Stimulated activated CD8-positive, alpha-beta memory T cell treated with anti-CD3 and anti-CD28 coated beads, Interleukin-12 subunit alpha, Interleukin-12 subunit beta, amount 100 ng/mL, for 24 hours (primary cell): ENCODE results near the gene LRRC32.

Source experiments
- DNase-seq: peaks from one replicate; pipeline ENCODE4 v3.0.0-alpha.2; 2020; ENCODE audit errors: extremely low read depth

The LRRC32 gene

DNA sequence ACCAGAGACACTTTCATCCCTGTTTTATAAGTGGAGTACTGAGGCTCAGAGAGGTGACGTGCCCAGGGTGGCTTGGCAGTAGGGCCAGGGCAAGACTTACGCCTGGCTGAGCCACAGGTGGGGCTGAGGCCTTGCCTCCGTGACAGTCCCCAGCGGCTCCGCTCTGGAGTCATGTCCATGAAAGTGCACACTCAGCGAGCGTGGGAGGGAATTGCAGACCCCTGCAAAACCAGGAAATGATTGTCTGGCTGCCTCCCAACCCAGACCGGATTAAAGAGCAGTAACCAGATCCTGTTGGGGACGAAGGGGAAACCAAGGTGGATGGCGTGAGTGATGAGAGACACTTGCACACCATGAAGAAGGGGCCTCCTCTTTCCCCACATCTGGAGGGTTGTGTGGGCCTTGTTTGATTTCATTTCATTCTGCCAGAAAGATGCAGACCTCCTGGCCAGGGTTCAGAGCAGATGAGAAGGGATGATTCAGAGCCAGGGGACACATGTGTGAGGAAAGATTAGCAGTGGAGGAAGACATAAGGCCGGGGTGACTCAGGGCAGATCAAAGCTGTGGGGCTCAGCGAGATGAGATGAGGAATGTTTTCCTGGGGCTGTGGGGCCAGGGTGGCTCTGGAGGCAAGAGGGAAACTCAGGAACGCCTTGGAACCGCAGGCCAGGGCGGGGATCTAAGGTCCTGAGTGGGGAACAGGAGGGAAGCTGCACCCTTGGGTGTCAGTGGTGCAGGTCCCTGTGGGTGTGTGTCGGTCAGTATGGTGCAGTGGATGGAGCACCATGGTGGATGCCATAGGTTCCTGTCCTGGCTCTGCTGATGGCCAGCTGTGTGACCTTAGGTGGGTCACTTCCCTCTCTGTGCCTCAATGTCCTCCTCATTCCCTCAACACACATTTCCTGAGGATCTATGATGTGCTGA lies 29.9 kb upstream of the LRRC32 start:
- no peak for DNase-seq

DNA sequence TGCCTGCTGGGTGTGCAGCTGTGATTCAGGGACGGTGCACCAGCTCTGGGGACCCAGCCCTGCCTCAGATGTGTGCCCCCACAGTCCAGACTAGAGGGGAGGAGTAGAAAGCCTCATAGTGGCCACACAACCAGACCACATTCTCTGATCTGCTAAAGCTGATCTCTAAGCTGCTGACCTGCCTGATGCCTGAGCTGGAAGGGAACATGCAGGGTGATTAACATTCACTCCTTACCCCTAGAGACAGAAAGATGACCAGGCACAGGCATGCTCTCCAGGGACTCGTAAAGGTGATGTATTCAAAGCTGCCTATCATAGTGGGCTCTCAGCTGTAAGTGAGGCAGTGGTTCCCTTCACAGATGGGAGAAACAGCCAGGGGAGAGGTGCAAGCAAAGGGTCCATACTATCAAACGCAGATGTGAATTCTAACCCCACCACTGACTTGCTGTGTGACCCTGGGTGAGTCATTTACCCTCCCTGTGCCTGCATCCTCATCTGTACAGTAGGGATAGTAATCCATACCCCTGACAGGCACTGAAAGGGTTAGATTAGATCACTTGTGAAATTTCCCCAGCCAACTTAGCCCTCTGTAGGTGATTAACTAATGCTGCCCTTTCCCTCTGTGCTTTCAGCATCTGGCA lies 29.0 kb upstream of the LRRC32 start:
- no peak for DNase-seq

DNA sequence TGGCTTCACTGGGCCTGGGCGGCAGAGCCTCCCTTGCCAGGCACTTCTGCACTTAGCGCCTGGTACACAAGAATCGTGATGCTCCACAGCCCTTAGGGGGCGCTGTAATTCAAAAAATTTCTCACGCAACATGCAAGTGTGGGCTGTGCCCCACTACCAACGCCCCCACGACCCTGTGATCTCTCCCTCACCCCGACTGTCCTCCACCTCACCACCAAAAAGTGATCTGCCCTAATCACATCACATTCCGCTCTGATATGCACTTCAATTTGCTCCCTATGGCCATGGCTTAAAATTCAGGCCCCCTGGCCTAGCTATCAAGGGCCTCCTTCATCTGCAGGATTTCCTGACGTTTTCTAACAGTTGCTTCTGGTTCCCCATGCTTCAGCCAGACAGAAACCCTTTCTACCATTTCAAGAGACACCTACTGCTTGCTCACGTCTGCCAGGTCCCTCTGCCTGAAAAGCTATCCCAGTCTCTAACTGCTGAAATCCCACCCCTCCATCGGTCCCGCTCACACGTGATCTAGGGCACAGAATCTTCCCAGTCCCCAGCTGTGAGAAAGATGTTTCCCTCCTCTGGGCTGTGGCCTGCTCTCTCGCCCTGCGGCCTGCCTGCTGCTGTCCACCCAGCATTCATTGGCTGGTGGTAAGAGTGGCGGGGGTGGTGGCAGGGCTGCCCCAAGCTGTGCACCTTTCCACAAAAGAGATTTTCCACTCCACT lies 27.9 kb upstream of the LRRC32 start:
- DNase-seq: no peak

DNA sequence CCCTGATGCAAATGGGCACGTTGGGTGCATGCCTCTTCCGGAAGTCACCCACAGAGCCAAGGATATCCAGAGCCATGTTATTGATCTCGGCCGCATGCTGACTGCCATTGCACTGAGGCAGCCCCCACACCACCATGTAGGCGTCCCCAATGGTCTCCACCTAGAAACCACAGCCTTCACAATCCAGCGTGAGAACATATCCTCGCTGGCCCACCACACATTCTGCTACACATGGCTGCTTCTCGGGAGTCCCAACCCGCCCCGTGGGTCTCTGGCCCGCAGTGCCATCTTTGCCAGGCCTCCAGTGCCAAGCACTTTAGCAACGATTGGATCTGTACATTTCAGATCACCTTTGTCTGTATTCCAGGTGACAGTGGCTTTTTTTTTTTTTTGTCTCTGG lies 26.2 kb upstream of the LRRC32 start:
- DNase-seq: no peak

DNA sequence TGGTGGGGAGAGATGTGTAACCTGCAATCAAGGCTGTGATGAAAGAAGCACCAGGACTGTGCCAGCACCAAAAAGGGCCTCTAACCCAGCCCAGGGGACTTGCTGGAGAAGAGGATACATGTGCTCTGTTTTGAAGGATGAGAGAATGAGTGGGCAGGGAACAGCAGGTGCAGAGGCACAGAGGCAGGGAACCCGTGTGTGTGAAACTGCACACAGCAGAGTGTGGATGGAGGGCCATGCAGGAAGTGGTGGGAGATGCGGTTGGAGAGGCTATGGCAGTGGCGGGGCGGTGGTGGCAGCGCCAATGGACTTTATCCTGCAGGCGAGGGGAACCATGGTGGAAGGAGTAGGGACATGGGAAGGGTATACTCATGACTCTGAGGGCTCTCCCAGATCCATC lies 25.2 kb upstream of the LRRC32 start:
- DNase-seq: no peak

DNA sequence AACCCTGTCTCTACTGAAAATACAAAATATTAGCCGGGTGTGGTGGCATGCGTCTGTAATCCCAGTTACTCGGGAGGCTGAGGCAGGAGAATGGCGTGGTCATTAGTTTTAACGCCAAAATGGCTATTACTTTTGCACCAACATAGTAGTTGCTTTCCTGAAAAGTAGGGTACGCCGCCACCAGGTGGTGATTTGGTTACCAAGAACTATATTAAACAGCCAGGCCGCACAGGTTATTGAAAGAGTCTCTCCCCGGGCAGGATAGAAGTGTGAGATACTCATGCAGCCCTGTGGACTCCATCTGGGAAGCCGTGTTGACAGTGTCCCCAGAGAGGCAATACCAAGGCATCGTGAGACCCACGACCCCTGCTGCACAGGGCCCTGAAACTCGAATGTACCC lies 24.6 kb upstream of the LRRC32 start:
- no peak for DNase-seq

DNA sequence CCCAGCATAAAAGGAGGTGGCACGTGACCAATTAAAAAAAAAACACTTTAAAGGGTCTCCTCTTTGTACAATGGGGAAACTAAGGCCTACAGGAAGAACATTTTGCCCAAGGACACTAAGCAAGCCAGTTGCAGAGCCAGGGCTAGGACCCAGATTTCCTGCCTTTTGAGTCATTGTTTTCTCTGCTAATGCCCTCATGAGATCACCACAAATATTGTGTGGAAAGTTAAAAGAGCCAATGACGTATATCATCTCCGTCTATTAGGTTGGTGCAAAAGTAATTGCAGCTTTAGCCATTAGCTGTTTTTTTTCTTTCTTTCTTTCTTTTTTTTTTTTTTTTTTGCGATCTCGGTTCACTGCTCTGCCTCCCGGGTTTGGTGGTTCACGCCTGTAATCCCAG lies 24.1 kb upstream of the LRRC32 start:
- DNase-seq: no peak

DNA sequence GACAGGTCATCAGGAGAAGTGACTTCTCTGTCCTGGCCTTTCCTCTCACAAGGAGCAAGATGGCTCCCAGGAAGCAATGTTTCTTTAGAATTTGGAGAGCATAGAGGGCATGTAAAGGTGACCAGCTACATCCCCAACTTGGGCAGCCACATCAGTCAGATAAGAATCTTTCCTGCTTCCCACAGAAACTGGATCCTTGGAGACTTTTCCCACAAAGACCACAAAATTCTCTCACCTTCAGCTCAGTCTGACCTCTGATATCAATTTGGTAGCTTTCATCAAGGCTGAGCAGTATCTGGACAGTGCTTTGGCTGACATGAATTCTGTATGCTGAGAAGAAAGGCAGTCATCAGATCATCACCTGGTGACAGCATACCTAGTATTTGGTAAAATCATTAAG lies 23.3 kb upstream of the LRRC32 start:
- no peak for DNase-seq

DNA sequence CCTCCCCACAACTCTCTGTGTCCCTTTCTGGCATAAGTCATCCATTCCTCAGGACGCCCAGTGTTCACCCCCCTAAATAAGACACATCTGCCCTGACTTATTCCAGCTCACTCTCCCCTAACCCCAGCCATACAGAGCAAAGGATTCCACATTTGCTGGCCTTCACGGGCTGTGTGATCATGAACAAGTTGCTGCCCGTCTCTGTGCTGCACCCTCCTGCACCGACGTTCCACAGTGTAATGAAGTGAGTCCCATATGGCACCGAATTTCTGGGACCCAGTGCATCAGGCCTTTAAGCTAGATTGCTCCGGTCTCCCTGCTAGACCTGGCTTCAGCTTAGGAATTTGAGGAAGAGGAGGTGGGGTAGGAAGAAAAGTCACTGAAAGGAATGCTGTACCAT lies 22.4 kb upstream of the LRRC32 start:
- no peak for DNase-seq

DNA sequence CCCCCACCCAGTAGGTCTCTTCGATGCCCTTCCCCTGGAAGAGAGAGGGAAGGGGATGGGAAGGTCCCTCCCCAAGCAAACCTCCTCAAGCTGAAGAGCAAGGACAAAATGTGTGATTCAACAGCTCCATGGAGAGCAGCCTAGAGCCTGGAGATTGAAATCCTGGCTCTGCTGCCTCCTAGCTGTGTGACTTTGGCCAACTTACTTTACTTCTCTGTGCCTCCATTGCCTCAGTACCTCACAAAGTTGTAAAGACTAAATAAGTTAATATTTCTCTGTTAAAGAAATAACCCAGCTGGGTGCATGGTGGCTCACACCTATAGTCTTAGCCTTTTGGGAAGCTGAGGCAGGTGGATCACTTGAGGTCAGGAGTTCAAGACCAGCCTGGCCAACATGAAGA lies 21.1 kb upstream of the LRRC32 start:
- no peak for DNase-seq

DNA sequence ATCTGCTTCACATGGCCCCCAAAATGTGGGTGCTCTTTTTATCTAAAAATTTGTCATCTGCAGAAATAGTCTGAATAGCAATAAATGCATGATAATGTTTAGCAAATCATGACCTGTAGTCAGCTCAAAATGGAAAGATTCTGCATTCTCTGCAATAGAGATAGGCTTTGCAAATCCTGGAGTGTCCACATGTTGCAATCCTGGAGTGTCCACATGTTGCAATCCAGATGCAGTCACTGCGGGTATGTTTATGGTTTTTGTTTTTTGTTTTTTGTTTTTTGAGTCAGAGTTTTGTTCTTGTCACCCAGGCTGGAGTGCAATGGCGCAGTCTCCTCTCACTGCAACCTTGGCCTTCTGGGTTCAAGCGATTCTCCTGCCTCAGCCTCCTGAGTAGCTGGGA lies 20.2 kb upstream of the LRRC32 start:
- no peak for DNase-seq

DNA sequence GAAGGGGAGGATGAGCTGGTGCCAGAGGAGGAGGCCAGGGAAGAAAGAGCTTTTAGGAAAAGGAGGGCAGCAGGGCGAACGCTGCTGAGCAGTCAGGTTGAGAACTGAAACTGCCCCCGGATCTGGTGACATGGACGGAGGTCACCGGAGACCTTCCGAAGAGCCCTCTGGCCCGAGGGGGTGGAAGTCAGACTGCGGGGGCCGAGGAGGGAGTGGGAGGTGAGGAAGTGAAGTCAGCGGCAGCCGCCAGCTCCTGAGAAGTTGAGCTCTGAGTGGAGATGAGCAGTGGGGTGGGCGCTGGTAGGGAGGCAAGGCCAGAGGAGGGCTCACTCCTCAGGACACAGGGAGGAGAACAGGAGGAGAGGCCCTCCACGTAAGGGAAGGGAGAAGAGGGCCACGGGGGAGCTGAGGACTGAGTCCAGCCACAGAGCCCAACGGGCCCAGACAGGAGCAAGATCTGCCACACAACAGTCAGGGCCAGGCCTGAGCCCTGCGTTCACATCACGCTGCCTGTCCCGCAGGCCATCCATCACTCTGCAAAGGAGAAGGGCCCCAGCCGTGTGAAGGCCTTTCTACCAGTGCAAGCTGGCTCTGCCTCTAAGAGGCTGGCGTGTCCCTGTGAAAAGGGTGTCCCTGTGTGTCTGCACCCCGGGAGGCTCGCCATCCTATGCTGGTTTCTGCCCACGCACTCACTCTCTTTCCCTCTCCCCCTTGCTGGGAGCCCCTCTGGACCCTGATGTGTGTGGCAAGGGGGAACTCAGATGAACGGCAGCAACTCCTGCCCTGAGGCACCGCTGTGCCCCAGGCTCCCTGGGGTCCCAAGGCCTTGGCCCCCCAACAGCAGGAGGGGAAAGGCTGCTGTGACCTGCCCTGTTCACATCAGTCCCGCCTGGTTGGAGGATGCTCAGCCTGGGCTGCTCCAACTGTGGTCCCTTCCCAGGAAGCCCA lies 19.0 kb upstream of the LRRC32 start:
- no peak for DNase-seq

DNA sequence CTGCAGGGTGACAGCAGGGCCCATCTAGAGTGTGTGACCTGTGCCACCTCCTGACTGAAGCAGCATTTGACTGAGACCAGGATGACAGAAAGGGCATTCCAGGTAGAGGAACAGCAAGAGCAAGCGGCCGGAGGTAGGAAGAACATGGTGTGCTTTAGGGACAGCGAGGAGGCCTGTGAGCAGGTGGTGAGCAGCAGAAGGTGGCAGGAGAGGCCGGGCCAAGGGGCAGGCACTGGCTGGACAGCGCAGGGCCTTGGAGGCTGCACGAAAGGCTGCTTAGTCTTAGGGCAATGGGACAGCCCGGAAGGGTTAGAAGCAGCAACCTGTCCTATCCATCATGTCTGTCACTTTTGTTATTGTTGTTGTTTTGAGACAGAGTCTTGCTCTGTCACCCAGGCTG lies 17.6 kb upstream of the LRRC32 start:
- DNase-seq: no peak

DNA sequence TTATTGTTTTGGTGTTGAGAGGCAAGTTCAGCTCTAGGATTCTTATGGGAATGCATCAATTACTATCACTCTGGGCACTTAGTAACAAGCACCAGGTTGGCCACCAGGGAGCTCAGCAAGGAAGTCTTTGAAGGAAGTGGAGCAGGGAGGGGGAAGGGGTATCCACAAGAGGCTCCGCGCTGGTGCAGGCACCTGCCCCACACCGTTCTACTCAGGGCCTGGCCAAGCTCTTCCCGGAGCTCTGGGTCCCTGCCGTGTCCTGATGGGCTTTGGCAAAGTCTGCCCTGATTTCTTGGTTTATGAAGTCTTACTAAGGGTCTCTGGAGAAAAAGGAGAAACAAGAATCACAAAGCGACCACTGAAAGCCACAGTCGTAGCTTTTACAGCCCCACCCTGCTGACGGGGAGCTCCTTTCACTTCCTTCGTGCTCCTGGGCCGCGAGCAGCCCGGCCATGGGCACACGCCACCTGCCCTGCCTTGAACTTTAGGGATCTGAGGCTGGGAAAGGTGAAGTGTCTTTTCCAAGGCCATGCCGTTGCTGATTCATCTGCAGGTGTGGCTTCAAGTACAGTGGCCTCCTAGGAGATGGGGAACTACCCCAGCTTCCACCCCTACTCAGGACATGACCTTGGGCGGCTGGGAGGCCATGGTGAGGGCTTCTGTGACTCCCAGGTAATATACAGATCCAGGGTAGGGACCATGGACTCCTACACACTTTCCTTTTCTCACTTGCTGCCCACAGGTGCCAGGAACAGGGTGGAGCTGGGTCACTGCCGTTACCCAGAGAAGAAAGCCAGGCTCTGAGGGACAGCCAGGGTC lies 15.9 kb upstream of the LRRC32 start:
- no peak for DNase-seq

DNA sequence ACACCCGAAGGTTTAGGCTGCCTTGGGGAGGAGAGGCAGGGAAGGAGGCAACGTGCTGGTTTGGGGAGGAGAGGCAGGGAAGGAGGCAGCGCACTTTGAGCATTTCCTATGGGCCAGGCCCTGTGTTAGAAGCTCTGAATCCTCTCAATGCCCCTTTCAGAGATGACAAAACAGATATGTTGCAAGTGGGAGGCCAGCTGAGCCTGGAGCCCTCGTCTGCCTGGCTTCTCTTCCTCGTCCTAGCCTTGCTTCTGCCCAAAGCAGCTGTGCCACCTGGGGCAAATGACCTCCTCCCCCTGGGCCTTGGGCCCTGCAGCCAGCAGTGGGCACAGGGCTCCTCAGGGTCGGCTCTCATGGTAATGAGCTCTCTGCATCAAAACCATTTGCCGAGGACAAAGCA lies 15.3 kb upstream of the LRRC32 start:
- no peak for DNase-seq

DNA sequence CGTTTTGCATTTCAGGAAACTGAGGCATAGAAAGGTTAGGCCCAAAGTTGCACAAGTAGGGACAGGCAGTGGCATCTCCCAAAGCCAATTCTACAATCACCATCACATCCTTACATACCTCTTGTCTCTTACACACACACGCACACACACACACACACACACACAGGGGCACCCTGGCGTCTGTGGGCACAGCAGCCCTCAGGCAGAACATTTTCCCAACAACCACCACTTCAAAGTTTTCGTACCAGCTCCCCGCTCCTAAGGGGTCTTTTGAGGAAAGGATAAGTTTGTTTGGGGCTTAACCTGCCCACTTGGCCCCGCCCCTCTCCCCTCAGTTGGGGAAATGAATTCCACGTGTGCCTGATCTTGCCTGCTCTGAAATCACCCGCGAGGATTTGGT lies 14.7 kb upstream of the LRRC32 start:
- DNase-seq: no peak

DNA sequence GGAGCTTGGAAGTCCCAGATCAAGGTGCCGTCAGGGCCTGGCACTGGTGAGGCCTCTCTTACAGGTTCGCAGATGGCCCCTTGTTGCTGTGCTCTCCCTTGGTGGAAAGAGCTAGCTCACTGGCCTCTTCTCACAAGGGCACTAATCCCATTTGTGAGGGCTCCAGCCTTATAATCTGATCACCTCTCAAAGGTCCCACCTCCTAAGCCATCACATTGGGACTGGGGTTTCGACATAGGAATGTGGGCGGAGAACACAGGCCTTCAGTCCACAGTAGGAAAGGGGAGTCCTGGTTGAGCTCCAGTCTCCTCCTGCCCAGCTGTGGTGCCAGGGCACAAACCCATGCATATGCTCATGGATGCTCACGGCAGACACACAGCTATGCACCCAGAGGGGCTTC lies 14.0 kb upstream of the LRRC32 start:
- DNase-seq: no peak

DNA sequence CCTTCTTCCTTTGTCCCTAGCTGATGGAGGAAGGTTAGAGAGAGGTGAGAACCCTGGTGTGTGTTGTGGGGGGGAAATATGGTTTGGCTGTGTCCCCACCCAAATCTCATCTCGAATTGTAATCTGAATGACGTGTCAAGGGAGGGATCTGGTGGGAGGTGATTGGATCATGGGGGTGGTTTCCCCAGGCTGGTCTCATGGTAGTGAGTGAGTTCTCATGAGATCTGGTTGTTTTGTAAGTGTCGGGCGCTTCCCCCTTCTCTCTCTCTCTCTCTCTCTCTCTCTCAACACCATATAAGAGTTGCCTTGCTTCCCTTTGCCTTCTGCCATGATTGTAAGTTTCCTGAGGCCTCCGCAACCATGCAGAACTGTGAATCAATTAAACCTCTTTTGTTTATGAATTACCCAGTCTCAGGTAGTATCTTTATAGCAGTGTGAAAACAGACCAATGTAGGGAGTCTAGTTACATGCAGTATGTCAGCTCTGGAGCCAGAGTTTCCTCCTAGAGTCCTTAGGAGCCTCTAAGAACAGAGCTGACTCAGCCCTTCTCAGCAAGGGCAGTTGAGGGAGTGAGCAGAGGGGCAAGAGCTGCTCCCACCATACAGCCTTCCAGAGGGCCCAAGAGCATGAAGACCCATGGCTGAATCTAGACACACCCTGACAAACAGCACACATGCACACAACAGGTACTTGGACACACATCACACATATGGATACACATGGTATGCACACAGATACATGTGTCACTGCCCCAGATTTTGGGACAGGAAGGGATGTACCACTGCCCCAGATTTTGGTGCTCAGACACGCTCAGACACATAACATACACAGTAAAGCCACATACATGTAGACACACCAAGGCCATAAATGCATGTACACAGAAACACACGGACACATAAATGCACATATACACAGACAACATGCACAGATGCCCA lies 12.9 kb upstream of the LRRC32 start:
- no peak for DNase-seq

DNA sequence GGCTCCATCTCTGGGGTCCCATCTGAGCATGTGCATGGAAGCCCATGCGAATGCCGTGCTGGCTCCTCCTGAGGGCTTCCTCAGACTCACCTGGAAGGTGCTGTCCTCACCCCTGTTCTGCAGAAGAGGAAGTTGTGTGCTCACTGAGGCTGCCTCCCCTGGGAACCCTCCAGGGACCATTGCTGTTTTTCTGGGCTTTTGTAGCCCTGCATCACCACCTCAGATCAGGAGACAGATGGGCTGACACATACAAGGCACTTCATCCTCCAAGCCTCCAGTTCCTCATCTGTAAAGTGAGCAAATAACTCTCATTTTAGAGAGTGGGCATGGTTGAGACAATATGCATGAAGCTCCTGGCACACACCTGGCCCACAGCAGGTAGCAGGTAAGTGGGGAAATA lies 12.1 kb upstream of the LRRC32 start:
- DNase-seq: no peak

DNA sequence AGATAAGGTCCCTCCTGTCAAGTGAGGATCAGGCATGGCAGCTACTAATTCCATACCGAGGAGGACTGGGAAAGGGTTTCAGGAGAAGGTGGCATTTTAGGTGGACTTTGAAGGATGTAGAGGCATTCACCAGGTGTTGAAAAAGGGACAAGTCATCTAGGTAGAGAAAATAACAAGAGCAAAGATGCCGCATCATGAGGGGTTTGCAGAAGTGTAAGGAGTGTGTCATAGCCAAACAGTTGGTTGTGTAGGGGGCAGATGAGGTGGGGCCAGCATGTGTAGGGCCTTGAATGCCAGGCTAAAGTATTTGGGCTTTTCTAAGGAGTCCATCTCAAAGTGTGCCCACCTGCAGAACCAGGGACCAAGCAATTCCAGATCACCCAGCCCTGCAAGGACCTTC lies 11.6 kb upstream of the LRRC32 start:
- DNase-seq: no peak
